Naive thymus-derived CD4-positive, alpha-beta T cell (primary cell): ENCODE results near the gene LRRIQ3. TPM values are rescaled to one million over a fixed set of nuclear protein-coding genes. Genes with fewer than 3 reads are reported as not detected.
A peak's percentile ranks its signal among the peaks of the same experiment; 100 is the strongest.

ENCODE experiments used
- ATAC-seq: fragments of 150-1000 bp; cut with Tn5 transposase; 2 replicates; pipeline ENCODE4 v1.10.0; 2021; ENCODE audit warnings: mild to moderate bottlenecking, moderate library complexity
- CTCF ChIA-PET: fragments of 350-600 bp; sonication (Branson Sonifier 250); formaldehyde crosslinking; loops from one replicate; lab custom pipeline; 2021; ENCODE audit warnings: antibody characterized with exemption; lab: Charles Lee
- POLR2A ChIA-PET: fragments of 350-600 bp; sonication (Branson Sonifier 250); formaldehyde crosslinking; loops from one replicate; lab custom pipeline; 2021; ENCODE audit warnings: antibody characterized with exemption, inconsistent platforms; lab: Charles Lee
- DNase-seq, 9 donors: peaks; one replicate each; pipeline versions ENCODE4 v3.0.0 to v3.0.0-alpha.2; 2020 to 2022; ENCODE audit warnings: mixed read lengths in 1 of 9
- H3K27ac ChIP-seq: one replicate; pipeline ENCODE4 v1.7.0; 2013; ENCODE audit warnings: mild to moderate bottlenecking, low read depth, low read length, moderate library complexity
- H3K27me3 ChIP-seq, 2 donors: one replicate each; pipeline ENCODE4 v1.7.0; 2013; ENCODE audit warnings: low read length in 2 of 2, mild to moderate bottlenecking in 2 of 2, moderate library complexity in 2 of 2; ENCODE audit not compliant: control insufficient read depth in 2 of 2, insufficient read depth in 2 of 2
- H3K36me3 ChIP-seq, 3 experiments: 1 replicate in 2 of 3; 2 replicates in 1 of 3; pipeline ENCODE4 v1.7.0; 2013; ENCODE audit warnings: low read length in 3 of 3, mild to moderate bottlenecking in 3 of 3, moderate library complexity in 1 of 3; ENCODE audit not compliant: insufficient read depth in 3 of 3, control insufficient read depth in 2 of 3
- H3K4me1 ChIP-seq, 2 donors: one replicate each; pipeline ENCODE4 v1.7.0; 2013; ENCODE audit warnings: low read length in 2 of 2, mild to moderate bottlenecking in 2 of 2, moderate library complexity in 1 of 2; ENCODE audit not compliant: control insufficient read depth in 2 of 2, insufficient read depth in 2 of 2
- H3K4me3 ChIP-seq: 2 replicates; pipeline ENCODE4 v1.7.0; 2013; ENCODE audit warnings: mild to moderate bottlenecking, low read length
- H3K9me3 ChIP-seq, 3 experiments: 1 replicate in 2 of 3; 2 replicates in 1 of 3; pipeline ENCODE4 v1.7.0; 2013; ENCODE audit warnings: low read length in 3 of 3; ENCODE audit not compliant: control insufficient read depth in 2 of 3
- H3K27ac Mint-ChIP-seq, 9 donors: one replicate each; pipeline ENCODE4 v1.8.0; 2020 to 2022; ENCODE audit warnings: mixed read lengths in 9 of 9, mild to moderate bottlenecking in 8 of 9, moderate library complexity in 5 of 9, inconsistent platforms in 2 of 9
- H3K27me3 Mint-ChIP-seq, 5 donors: one replicate each; pipeline ENCODE4 v1.8.0; 2021 to 2022; ENCODE audit warnings: mixed read lengths in 5 of 5, mild to moderate bottlenecking in 1 of 5
- H3K36me3 Mint-ChIP-seq, 5 donors: one replicate each; pipeline ENCODE4 v1.8.0; 2020 to 2022; ENCODE audit warnings: mixed read lengths in 5 of 5, mild to moderate bottlenecking in 3 of 5, inconsistent platforms in 1 of 5
- H3K4me1 Mint-ChIP-seq, 7 donors: one replicate each; pipeline ENCODE4 v1.8.0; 2020 to 2022; ENCODE audit warnings: mixed read lengths in 7 of 7, mild to moderate bottlenecking in 3 of 7, inconsistent platforms in 1 of 7
- H3K4me3 Mint-ChIP-seq, 10 donors: one replicate each; pipeline ENCODE4 v1.8.0; 2020 to 2022; ENCODE audit warnings: mild to moderate bottlenecking in 10 of 10, mixed read lengths in 10 of 10, moderate library complexity in 6 of 10, inconsistent platforms in 2 of 10
- H3K9me3 Mint-ChIP-seq, 11 donors: one replicate each; pipeline ENCODE4 v1.8.0; 2020 to 2022; ENCODE audit warnings: mixed read lengths in 11 of 11, mild to moderate bottlenecking in 4 of 11, inconsistent platforms in 1 of 11, moderate library complexity in 1 of 11
- intact Hi-C, 2 donors: fragments of 100-400 bp; cut with micrococcal nuclease; formaldehyde crosslinking; loops; one replicate each; pipeline ENCODE4 v1.15.1; 2023
- polyA plus RNA-seq, 2 donors: library from polyadenylated mRNA; unstranded; fragments of 300-500 nt; fragmentation: Illumina TruSeq; gene quantifications; one replicate each; pipeline ENCODE4 v1.2.3, GENCODE V29; 2021
- total RNA-seq, 6 experiments: library from RNA in 5 of 6; stranded (reverse) in 5 of 6; gene quantifications; 1 replicate in 5 of 6; 2 replicates in 1 of 6; pipeline ENCODE4 v1.2.3 and lab custom pipeline; 2021 to 2026

The LRRIQ3 gene
- total RNA-seq (1 to 10 TPM in 2 of 5 experiments, under 1 TPM in 3; 0.32 to 1.7 (median 0.47) TPM), polyA plus RNA-seq (1 to 10 TPM; 1.0 to 3.5 TPM), total RNA-seq (lab: John Stamatoyannopoulos, UW) (1.6 reads per million, percentile 5 among the genes with 10 or more reads in this experiment)

GRCh38 chr1:74197657-74198552 is at the start of gene LRRIQ3, which contains the start of gene FPGT:
LRRIQ3 (minus strand) TSS chr1:74198176; CDS start chr1:74183684, 14,492 bp downstream.
FPGT (plus strand) TSS chr1:74198242; CDS start chr1:74198279, 37 bp downstream.
- Histone ChIP-seq H3K36me3 (peaks cover 0 to 3% (median 0%) of the 10 kb centered on the region in 3 experiments), H3K4me3 (peak within 1 kb of the TSS; percentile 85), H3K4me1 (peaks cover 5% of the 10 kb centered on the region in 2 donors), H3K27me3 (no peaks in the 10 kb centered on the region), H3K9me3 (no peaks in the 10 kb centered on the region), H3K27ac (peak within 1 kb of the TSS; percentile 84)
- Mint-ChIP-seq H3K27me3 (peaks cover 0 to 7% (median 0%) of the 10 kb centered on the region in 5 donors), H3K27ac (peak within 1 kb of the TSS; percentile 91 to 98 (median 96)), H3K36me3 (peaks cover 0 to 20% (median 5%) of the 10 kb centered on the region in 5 donors), H3K4me1 (peaks cover 16 to 39% (median 19%) of the 10 kb centered on the region in 7 donors), H3K9me3 (no peaks in the 10 kb centered on the region), H3K4me3 (peak within 1 kb of the TSS; percentile 91 to 99 (median 94))
- ChIA-PET POLR2A (no interaction called here), CTCF (interaction anchor here (1.2 kb wide), 1 partner anchor 536 kb away, joined by 4 read pairs; no protein-coding TSS in a partner anchor)
- ATAC-seq (peak; percentile 99), DNase-seq (peak; percentile 90 to 97 (median 96))
- intact Hi-C loops, result loop anchor here (1.0 to 2.0 kb wide), 5 partner anchors 535 to 1915 kb away; partner anchors contain the start of genes ACADM (in 2 of the 2), CRYZ (in 2 of the 2), TYW3 (in 2 of the 2) and NEGR1 (in 1 of the 2)

- no peak for ATAC-seq
- ChIA-PET POLR2A (no interaction called here), CTCF (no interaction called here)
- peaks cover 0 to 1% (median 0%) of the 10 kb centered on the region in 7 donors for H3K4me1 Mint-ChIP-seq
- Histone ChIP-seq H3K27ac (no peak overlapping the region), H3K4me3 (no peak overlapping the region), H3K9me3 (no peaks in the 10 kb centered on the region), H3K27me3 (no peaks in the 10 kb centered on the region), H3K4me1 (no peaks in the 10 kb centered on the region), H3K36me3 (no peaks in the 10 kb centered on the region)
- H3K36me3 Mint-ChIP-seq, result peaks cover 0 to 4% (median 0%) of the 10 kb centered on the region in 5 donors
- intact Hi-C loops, result no loop called here
- no peak for DNase-seq
- no peak overlapping the region for H3K4me3 Mint-ChIP-seq
- peaks cover 0 to 3% (median 0%) of the 10 kb centered on the region in 11 donors for H3K9me3 Mint-ChIP-seq
- no peak overlapping the region for H3K27ac Mint-ChIP-seq
- no peaks in the 10 kb centered on the region for H3K27me3 Mint-ChIP-seq
Measured at GRCh38 chr1:74246315-74246714, 48.3 kb upstream of the LRRIQ3 start.

GRCh38 chr1:74245168-74245772 is 47.3 kb upstream of the LRRIQ3 start:
- Mint-ChIP-seq H3K9me3 (peaks cover 0 to 3% (median 0%) of the 10 kb centered on the region in 11 donors), H3K27ac (no peak overlapping the region), H3K4me3 (no peak overlapping the region), H3K4me1 (peaks cover 0 to 1% (median 0%) of the 10 kb centered on the region in 7 donors), H3K36me3 (peaks cover 0 to 4% (median 0%) of the 10 kb centered on the region in 5 donors), H3K27me3 (no peaks in the 10 kb centered on the region)
- DNase-seq, result no peak
- ChIA-PET POLR2A (no interaction called here), CTCF (no interaction called here)
- no peaks in the 10 kb centered on the region for H3K27me3 ChIP-seq
- H3K9me3 ChIP-seq, result no peaks in the 10 kb centered on the region
- H3K36me3 ChIP-seq, result no peaks in the 10 kb centered on the region
- no peak overlapping the region for H3K4me3 ChIP-seq
- ATAC-seq, result no peak
- H3K4me1 ChIP-seq, result no peaks in the 10 kb centered on the region
- no peak overlapping the region for H3K27ac ChIP-seq
- intact Hi-C loops, result no loop called here

- ATAC-seq (no peak), DNase-seq (no peak)
- intact Hi-C loops, result no loop called here
- H3K4me3 Mint-ChIP-seq, result no peak overlapping the region
- H3K36me3 Mint-ChIP-seq, result peaks cover 0 to 12% (median 0%) of the 10 kb centered on the region in 5 donors
- POLR2A ChIA-PET, result no interaction called here
- H3K36me3 ChIP-seq, result no peaks in the 10 kb centered on the region
- H3K4me3 ChIP-seq, result no peak overlapping the region
- no peak overlapping the region for H3K27ac Mint-ChIP-seq
- no peaks in the 10 kb centered on the region for H3K27me3 Mint-ChIP-seq
- no peaks in the 10 kb centered on the region for H3K9me3 ChIP-seq
- no peaks in the 10 kb centered on the region for H3K27me3 ChIP-seq
- no peak overlapping the region for H3K27ac ChIP-seq
- CTCF ChIA-PET, result no interaction called here
- H3K9me3 Mint-ChIP-seq, result peaks cover 0 to 13% (median 0%) of the 10 kb centered on the region in 11 donors
- no peaks in the 10 kb centered on the region for H3K4me1 ChIP-seq
- peaks cover 0 to under 1% (median 0%) of the 10 kb centered on the region in 7 donors for H3K4me1 Mint-ChIP-seq
Measured at GRCh38 chr1:74237787-74238186, 39.8 kb upstream of the LRRIQ3 start.

GRCh38 chr1:74237035-74237434 is 39.1 kb upstream of the LRRIQ3 start:
- DNase-seq (no peak), ATAC-seq (no peak)
- Mint-ChIP-seq H3K4me1 (no peaks in the 10 kb centered on the region), H3K36me3 (peaks cover 0 to 10% (median 0%) of the 10 kb centered on the region in 5 donors), H3K9me3 (peaks cover 0 to 18% (median 0%) of the 10 kb centered on the region in 11 donors), H3K27ac (no peak overlapping the region), H3K4me3 (no peak overlapping the region), H3K27me3 (no peaks in the 10 kb centered on the region)
- no peaks in the 10 kb centered on the region for H3K9me3 ChIP-seq
- H3K27ac ChIP-seq, result no peak overlapping the region
- POLR2A ChIA-PET, result no interaction called here
- intact Hi-C loops, result no loop called here
- H3K36me3 ChIP-seq, result no peaks in the 10 kb centered on the region
- H3K4me3 ChIP-seq, result no peak overlapping the region
- CTCF ChIA-PET, result no interaction called here
- H3K27me3 ChIP-seq, result no peaks in the 10 kb centered on the region
- H3K4me1 ChIP-seq, result no peaks in the 10 kb centered on the region

GRCh38 chr1:74236440-74236839 is 38.5 kb upstream of the LRRIQ3 start:
- intact Hi-C loops, result no loop called here
- no peaks in the 10 kb centered on the region for H3K4me1 ChIP-seq
- no peaks in the 10 kb centered on the region for H3K27me3 Mint-ChIP-seq
- peaks cover 0 to 19% (median 0%) of the 10 kb centered on the region in 11 donors for H3K9me3 Mint-ChIP-seq
- no peaks in the 10 kb centered on the region for H3K4me1 Mint-ChIP-seq
- H3K4me3 ChIP-seq, result no peak overlapping the region
- H3K4me3 Mint-ChIP-seq, result no peak overlapping the region
- CTCF ChIA-PET, result no interaction called here
- H3K27ac Mint-ChIP-seq, result no peak overlapping the region
- no peaks in the 10 kb centered on the region for H3K9me3 ChIP-seq
- POLR2A ChIA-PET, result no interaction called here
- H3K36me3 ChIP-seq, result no peaks in the 10 kb centered on the region
- ATAC-seq (no peak), DNase-seq (no peak)
- no peak overlapping the region for H3K27ac ChIP-seq
- peaks cover 0 to 10% (median 0%) of the 10 kb centered on the region in 5 donors for H3K36me3 Mint-ChIP-seq
- no peaks in the 10 kb centered on the region for H3K27me3 ChIP-seq
